MM.1S (cell line): ENCODE measurements around the gene FBXW5.

Source experiments
- EZH2 ChIP-seq: fragments of 300-600 bp; sonication (generic); optimal IDR thresholded peaks from 2 replicates; pipeline ENCODE3; 2017; ENCODE audit warnings: low read depth, mild to moderate bottlenecking, antibody characterized with exemption, low read length, mixed read lengths
- EZH2phosphoT487 ChIP-seq: fragments of 300-600 bp; sonication (generic); IDR thresholded peaks from 2 replicates; pipeline ENCODE4 v1.6.1; 2018; ENCODE audit warnings: antibody characterized with exemption, low read length
- TF ChIP-seq, protein P1 (sequence below): fragments of 300-600 bp; sonication (generic); IDR thresholded peaks from 2 replicates; pipeline ENCODE4 v1.5.1; 2016; ENCODE audit warnings: antibody characterized with exemption, low read length, mixed read lengths

- TF ChIP-seq, protein P1, sequence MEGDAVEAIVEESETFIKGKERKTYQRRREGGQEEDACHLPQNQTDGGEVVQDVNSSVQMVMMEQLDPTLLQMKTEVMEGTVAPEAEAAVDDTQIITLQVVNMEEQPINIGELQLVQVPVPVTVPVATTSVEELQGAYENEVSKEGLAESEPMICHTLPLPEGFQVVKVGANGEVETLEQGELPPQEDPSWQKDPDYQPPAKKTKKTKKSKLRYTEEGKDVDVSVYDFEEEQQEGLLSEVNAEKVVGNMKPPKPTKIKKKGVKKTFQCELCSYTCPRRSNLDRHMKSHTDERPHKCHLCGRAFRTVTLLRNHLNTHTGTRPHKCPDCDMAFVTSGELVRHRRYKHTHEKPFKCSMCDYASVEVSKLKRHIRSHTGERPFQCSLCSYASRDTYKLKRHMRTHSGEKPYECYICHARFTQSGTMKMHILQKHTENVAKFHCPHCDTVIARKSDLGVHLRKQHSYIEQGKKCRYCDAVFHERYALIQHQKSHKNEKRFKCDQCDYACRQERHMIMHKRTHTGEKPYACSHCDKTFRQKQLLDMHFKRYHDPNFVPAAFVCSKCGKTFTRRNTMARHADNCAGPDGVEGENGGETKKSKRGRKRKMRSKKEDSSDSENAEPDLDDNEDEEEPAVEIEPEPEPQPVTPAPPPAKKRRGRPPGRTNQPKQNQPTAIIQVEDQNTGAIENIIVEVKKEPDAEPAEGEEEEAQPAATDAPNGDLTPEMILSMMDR: no peak
- no peak for TF ChIP-seq EZH2
- no peak for TF ChIP-seq EZH2phosphoT487
Measured at GRCh38 chr9:136964171-136964689, 19.7 kb upstream of the FBXW5 start.
